Anterior cingulate cortex (tissue), 58 donors: ENCODE results near the gene DNMT3L.
"Not testable (repeated sequence)": the region's sequence is repeated elsewhere in the genome, so short reads cannot be mapped to it uniquely, and the experiment has no call there.

Source experiments
- DNase-seq, 58 donors: peaks; one replicate each; lab custom pipeline; 2025; lab: John Stamatoyannopoulos, UW

DNMT3L gene

GRCh38 chr21:44202590-44203299, 59.0 kb downstream of the DNMT3L start:
- DNase-seq, result not testable (repeated sequence)

DNA sequence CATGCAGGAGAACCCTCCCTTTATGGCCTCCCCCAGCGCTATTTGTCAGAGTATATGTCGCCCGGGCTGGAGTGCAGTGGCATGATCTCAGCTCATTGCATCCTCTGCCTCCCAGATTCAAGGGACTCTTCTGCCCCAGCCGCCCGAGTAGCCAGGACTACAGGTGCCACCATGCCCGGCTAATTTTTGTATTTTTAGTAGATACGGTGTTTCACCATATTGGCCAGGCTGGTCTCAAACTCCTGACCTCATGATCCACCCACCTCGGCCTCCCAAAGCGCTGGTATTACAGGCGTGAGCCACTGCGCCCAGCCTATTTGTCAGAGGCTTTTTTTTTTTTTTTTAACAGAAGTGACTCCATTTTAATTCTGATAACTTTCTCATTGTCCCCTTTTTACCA, 61.7 kb downstream of the DNMT3L start:
- not testable (repeated sequence) for DNase-seq

- DNase-seq, result no peak
Measured at GRCh38 chr21:44199448-44199847, 62.2 kb downstream of the DNMT3L start.

DNA sequence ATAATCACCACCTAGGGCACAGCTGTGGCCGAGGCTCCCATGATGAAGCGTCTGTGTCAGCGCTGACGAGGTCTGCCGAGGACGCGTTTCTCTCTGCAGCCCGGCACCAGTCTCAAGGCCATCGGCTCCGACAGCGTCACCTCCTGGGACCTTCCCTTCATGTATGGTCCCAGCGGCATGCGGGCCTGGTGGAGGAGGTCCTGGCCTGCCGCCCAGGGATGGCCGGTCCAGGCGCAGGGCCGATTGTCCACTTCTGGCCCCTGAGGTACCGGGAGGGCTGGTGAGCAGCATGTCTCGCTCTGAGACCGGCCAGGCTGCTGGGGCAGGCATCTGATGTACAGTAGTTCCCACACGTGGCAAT, 64.6 kb downstream of the DNMT3L start:
- not testable (repeated sequence) for DNase-seq
